Astrocyte (in vitro differentiated cells and primary cell): ENCODE results near the gene TMEM127. TPM values are rescaled to one million over a fixed set of nuclear protein-coding genes. Genes with fewer than 3 reads are reported as not detected.

Source experiments
- DNase-seq: peaks from one replicate; pipeline ENCODE4 v3.0.0-alpha.2; 2010; ENCODE audit warnings: low read depth
- FAIRE-seq: peaks from 2 replicates; lab custom pipeline; 2011; peaks lifted over from hg19 to GRCh38; lab: Jason Lieb, UNC
- H2AFZ ChIP-seq: 2 replicates; pipeline ENCODE4 v1.6.0; 2012; ENCODE audit warnings: low read depth, low read length, inconsistent platforms
- H3K27ac ChIP-seq: 2 replicates; pipeline ENCODE4 v1.5.1; 2011; ENCODE audit warnings: low read depth, low read length, inconsistent platforms
- H3K27me3 ChIP-seq: 2 replicates; pipeline ENCODE4 v1.6.0; 2011; ENCODE audit warnings: low read length, inconsistent platforms; ENCODE audit not compliant: insufficient read depth
- H3K36me3 ChIP-seq: 2 replicates; pipeline ENCODE4 v1.5.1; 2011; ENCODE audit warnings: low read length, inconsistent platforms; ENCODE audit not compliant: insufficient read depth
- H3K4me1 ChIP-seq: 2 replicates; pipeline ENCODE4 v1.5.1; 2011; ENCODE audit warnings: low read length, inconsistent platforms; ENCODE audit not compliant: insufficient read depth
- H3K4me2 ChIP-seq: 2 replicates; pipeline ENCODE4 v1.6.0; 2012; ENCODE audit warnings: low read length, inconsistent platforms
- H3K4me3 ChIP-seq: 2 replicates; pipeline ENCODE4 v1.5.1; 2011; ENCODE audit warnings: low read depth, mild to moderate bottlenecking, low read length, inconsistent platforms; ENCODE audit not compliant: insufficient read depth
- H3K79me2 ChIP-seq: 2 replicates; pipeline ENCODE4 v1.6.0; 2012; ENCODE audit warnings: mild to moderate bottlenecking, low read length, inconsistent platforms; ENCODE audit not compliant: insufficient read depth
- H3K9ac ChIP-seq: 2 replicates; pipeline ENCODE4 v1.6.0; 2012; ENCODE audit warnings: mild to moderate bottlenecking, low read length, inconsistent platforms
- H3K9me3 ChIP-seq: 2 replicates; pipeline ENCODE4 v1.5.1; 2012; ENCODE audit warnings: low read depth, mild to moderate bottlenecking, low read length, inconsistent platforms; ENCODE audit not compliant: insufficient read depth
- H4K20me1 ChIP-seq: 2 replicates; pipeline ENCODE4 v1.6.0; 2012; ENCODE audit warnings: low read length, inconsistent platforms; ENCODE audit not compliant: insufficient read depth
- H3K27ac Mint-ChIP-seq: one replicate; pipeline ENCODE4 v1.8.0; 2021; ENCODE audit warnings: mild to moderate bottlenecking, mixed read lengths; ENCODE audit not compliant: unreplicated experiment
- H3K27me3 Mint-ChIP-seq: one replicate; pipeline ENCODE4 v1.8.0; 2021; ENCODE audit warnings: low read depth, mixed read lengths; ENCODE audit not compliant: unreplicated experiment
- H3K36me3 Mint-ChIP-seq: one replicate; pipeline ENCODE4 v1.8.0; 2021; ENCODE audit warnings: low read depth, mixed read lengths; ENCODE audit not compliant: unreplicated experiment
- H3K4me1 Mint-ChIP-seq: one replicate; pipeline ENCODE4 v1.8.0; 2021; ENCODE audit warnings: low read depth, mixed read lengths; ENCODE audit not compliant: unreplicated experiment
- H3K4me3 Mint-ChIP-seq: one replicate; pipeline ENCODE4 v1.8.0; 2021; ENCODE audit warnings: mild to moderate bottlenecking, moderate library complexity, mixed read lengths; ENCODE audit not compliant: unreplicated experiment
- H3K9me3 Mint-ChIP-seq: one replicate; pipeline ENCODE4 v1.8.0; 2021; ENCODE audit warnings: mild to moderate bottlenecking, mixed read lengths; ENCODE audit not compliant: unreplicated experiment
- CTCF ChIP-seq: IDR thresholded peaks from 2 replicates; pipeline ENCODE4 v1.5.1; 2011; ENCODE audit warnings: low read depth, mild to moderate bottlenecking, inconsistent platforms, low read length, moderate library complexity; ENCODE audit not compliant: insufficient read depth
- EZH2 ChIP-seq: IDR thresholded peaks from 2 replicates; pipeline ENCODE4 v1.6.1; 2012; ENCODE audit warnings: mild to moderate bottlenecking, low read length, inconsistent platforms; ENCODE audit not compliant: insufficient read depth
- total RNA-seq: library from RNA; stranded (reverse); gene quantifications from 2 replicates; pipeline ENCODE4 v1.2.1, GENCODE V29; 2021

TMEM127 gene
- total RNA-seq, 1 donor from 2014 or later: 41.7 TPM

- Histone ChIP-seq H3K4me2 (no peak overlapping the region), H3K27me3 (no peaks in the 10 kb centered on the region), H3K36me3 (peaks cover 14% of the 10 kb centered on the region), H3K27ac (no peak overlapping the region), H3K9ac (peak overlapping the region; percentile 7), H2AFZ (no peak overlapping the region), H3K79me2 (peaks cover 10% of the 10 kb centered on the region), H3K9me3 (no peaks in the 10 kb centered on the region), H3K4me3 (no peak overlapping the region), H3K4me1 (peaks cover 11% of the 10 kb centered on the region), H4K20me1 (peaks cover 18% of the 10 kb centered on the region)
- H3K9me3 Mint-ChIP-seq: no peaks in the 10 kb centered on the region
- no peaks in the 10 kb centered on the region for H3K27me3 Mint-ChIP-seq
- peak overlapping the region; percentile 37 for H3K4me3 Mint-ChIP-seq
- peaks cover 11% of the 10 kb centered on the region for H3K4me1 Mint-ChIP-seq
- H3K36me3 Mint-ChIP-seq: peaks cover 17% of the 10 kb centered on the region
- TF ChIP-seq EZH2: no peak
- DNase-seq (no peak), FAIRE-seq (no peak)
- peak overlapping the region; percentile 30 for H3K27ac Mint-ChIP-seq
Observed at GRCh38 chr2:96252526-96252925, 13.3 kb downstream of the TMEM127 start.

GRCh38 chr2:96251721-96252292, 14.0 kb downstream of the TMEM127 start:
- peak overlapping the region; percentile 19 for H3K9ac ChIP-seq
- no peak overlapping the region for H3K27ac ChIP-seq
- H3K4me1 Mint-ChIP-seq: peaks cover 11% of the 10 kb centered on the region
- peak overlapping the region; percentile 53 for H3K4me2 ChIP-seq
- peak; percentile 97 for DNase-seq
- no peaks in the 10 kb centered on the region for H3K9me3 Mint-ChIP-seq
- H2AFZ ChIP-seq: no peak overlapping the region
- H3K4me1 ChIP-seq: peaks cover 11% of the 10 kb centered on the region
- TF ChIP-seq EZH2: no peak
- TF ChIP-seq CTCF: no peak
- peaks cover 13% of the 10 kb centered on the region for H4K20me1 ChIP-seq
- no peaks in the 10 kb centered on the region for H3K27me3 Mint-ChIP-seq
- no peaks in the 10 kb centered on the region for H3K9me3 ChIP-seq
- H3K4me3 Mint-ChIP-seq: peak overlapping the region; percentile 37
- H3K27me3 ChIP-seq: no peaks in the 10 kb centered on the region
- H3K27ac Mint-ChIP-seq: peak overlapping the region; percentile 38
- peaks cover 17% of the 10 kb centered on the region for H3K36me3 Mint-ChIP-seq
- no peak overlapping the region for H3K4me3 ChIP-seq
- peaks cover 14% of the 10 kb centered on the region for H3K36me3 ChIP-seq
- H3K79me2 ChIP-seq: peaks cover 8% of the 10 kb centered on the region
- peak; percentile 49 for FAIRE-seq

- Histone ChIP-seq H3K27me3 (no peaks in the 10 kb centered on the region), H3K4me3 (no peak overlapping the region), H3K79me2 (peaks cover 4% of the 10 kb centered on the region), H2AFZ (no peak overlapping the region), H3K27ac (no peak overlapping the region), H4K20me1 (peaks cover 7% of the 10 kb centered on the region), H3K36me3 (peaks cover 14% of the 10 kb centered on the region), H3K9me3 (no peaks in the 10 kb centered on the region), H3K4me2 (no peak overlapping the region), H3K9ac (no peak overlapping the region), H3K4me1 (peaks cover 19% of the 10 kb centered on the region)
- peaks cover 12% of the 10 kb centered on the region for H3K4me1 Mint-ChIP-seq
- DNase-seq (no peak), FAIRE-seq (no peak)
- no peak overlapping the region for H3K27ac Mint-ChIP-seq
- no peak for TF ChIP-seq EZH2
- no peak for TF ChIP-seq CTCF
- no peaks in the 10 kb centered on the region for H3K27me3 Mint-ChIP-seq
- no peaks in the 10 kb centered on the region for H3K9me3 Mint-ChIP-seq
- H3K4me3 Mint-ChIP-seq: peak overlapping the region; percentile 23
- peaks cover 17% of the 10 kb centered on the region for H3K36me3 Mint-ChIP-seq
Observed at GRCh38 chr2:96250188-96250587, 15.6 kb downstream of the TMEM127 start.
